ENCODE data around the gene GDA.

GRCh38 chr9:72262063-72262462, 112.8 kb downstream of the GDA start:
- TF ChIP-seq POLR2AphosphoS5 (IDR thresholded peaks at IDR 0.05; ENCODE audit: low read depth, low read length) (no peak), REST (IDR thresholded peaks at IDR 0.05; ENCODE audit: insufficient read depth in 1 of 2, low read depth in 2 of 2, low read length in 2 of 2) (no peak)

Measured in PFSK-1 (cell line).